GM12875 (cell line): ENCODE results near the gene MPO.

Experiments
- H3K4me3 ChIP-seq: one replicate; pipeline ENCODE4 v1.5.1; 2011; ENCODE audit warnings: low read depth, low read length, control low read depth
- TF ChIP-seq, protein P1 (sequence below): IDR thresholded peaks from 2 replicates; pipeline ENCODE4 v1.5.1; 2011; ENCODE audit warnings: low read depth, mild to moderate bottlenecking, control low read depth, inconsistent platforms, low read length, moderate library complexity, borderline replicate concordance; ENCODE audit not compliant: insufficient read depth

Gene MPO

GRCh38 chr17:58233543-58233942 is 47.2 kb downstream of the MPO start:
- TF ChIP-seq, protein P1, sequence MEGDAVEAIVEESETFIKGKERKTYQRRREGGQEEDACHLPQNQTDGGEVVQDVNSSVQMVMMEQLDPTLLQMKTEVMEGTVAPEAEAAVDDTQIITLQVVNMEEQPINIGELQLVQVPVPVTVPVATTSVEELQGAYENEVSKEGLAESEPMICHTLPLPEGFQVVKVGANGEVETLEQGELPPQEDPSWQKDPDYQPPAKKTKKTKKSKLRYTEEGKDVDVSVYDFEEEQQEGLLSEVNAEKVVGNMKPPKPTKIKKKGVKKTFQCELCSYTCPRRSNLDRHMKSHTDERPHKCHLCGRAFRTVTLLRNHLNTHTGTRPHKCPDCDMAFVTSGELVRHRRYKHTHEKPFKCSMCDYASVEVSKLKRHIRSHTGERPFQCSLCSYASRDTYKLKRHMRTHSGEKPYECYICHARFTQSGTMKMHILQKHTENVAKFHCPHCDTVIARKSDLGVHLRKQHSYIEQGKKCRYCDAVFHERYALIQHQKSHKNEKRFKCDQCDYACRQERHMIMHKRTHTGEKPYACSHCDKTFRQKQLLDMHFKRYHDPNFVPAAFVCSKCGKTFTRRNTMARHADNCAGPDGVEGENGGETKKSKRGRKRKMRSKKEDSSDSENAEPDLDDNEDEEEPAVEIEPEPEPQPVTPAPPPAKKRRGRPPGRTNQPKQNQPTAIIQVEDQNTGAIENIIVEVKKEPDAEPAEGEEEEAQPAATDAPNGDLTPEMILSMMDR: no peak

GRCh38 chr17:58232707-58233156 is 48.0 kb downstream of the MPO start:
- H3K4me3 ChIP-seq: no peak overlapping the region
- TF ChIP-seq, protein P1: peak; percentile 32; the same call in 1 of the 2 replicates

More at GRCh38 chr17:58233543-58233942, 47.2 kb downstream of the MPO start:
- no peak overlapping the region for H3K4me3 ChIP-seq

- no peak overlapping the region for H3K4me3 ChIP-seq
- TF ChIP-seq, protein P1: no peak
Measured at GRCh38 chr17:58231641-58232040, 49.1 kb downstream of the MPO start.

DNA sequence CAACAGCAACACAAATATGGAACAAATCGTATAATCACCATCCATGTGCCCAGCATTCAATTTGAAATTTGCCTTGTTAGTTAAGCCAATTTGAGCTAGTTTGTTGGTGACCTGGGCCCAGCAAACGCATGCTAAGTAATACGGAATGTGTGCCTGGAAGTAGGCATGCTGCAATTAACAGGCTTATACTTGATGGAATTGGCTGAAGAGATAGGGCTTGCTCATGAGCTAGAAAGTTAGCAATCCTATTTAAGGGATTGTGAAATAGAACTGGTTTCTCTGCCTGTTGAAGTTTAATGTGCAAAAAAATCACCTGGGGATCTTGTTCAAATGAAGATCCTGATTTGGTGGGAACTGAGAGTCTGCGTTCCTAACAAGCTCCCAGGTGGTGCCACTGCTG is 50.9 kb downstream of the MPO start:
- no peak overlapping the region for H3K4me3 ChIP-seq
- TF ChIP-seq, protein P1: no peak

- TF ChIP-seq, protein P1: no peak
- H3K4me3 ChIP-seq: no peak overlapping the region
Measured at GRCh38 chr17:58229384-58229783, 51.4 kb downstream of the MPO start.

- no peak overlapping the region for H3K4me3 ChIP-seq
- TF ChIP-seq, protein P1: no peak
Measured at GRCh38 chr17:58228679-58229078, 52.1 kb downstream of the MPO start.

GRCh38 chr17:58227733-58228132 is 53.0 kb downstream of the MPO start:
- TF ChIP-seq, protein P1: no peak
- H3K4me3 ChIP-seq: no peak overlapping the region
